Measurements from ENCODE around the gene FARP2. TPM values are rescaled to one million over a fixed set of nuclear protein-coding genes. Genes with fewer than 3 reads are reported as not detected.
"Not testable (repeated sequence)": the region's sequence is repeated elsewhere in the genome, so short reads cannot be mapped to it uniquely, and the experiment has no call there.

Gene FARP2
- total and polyA plus RNA-seq, 5 experiments from 2014 or later, result 3.4 to 22.9 (median 5.8) TPM

- Mint-ChIP-seq H3K4me1 (peaks cover 0 to 22% (median under 1%) of the 10 kb centered on the region in 4 donors), H3K27ac (no peak overlapping the region), H3K4me3 (no peak overlapping the region), H3K27me3 (no peaks in the 10 kb centered on the region), H3K9me3 (no peaks in the 10 kb centered on the region), H3K36me3 (peaks cover 0 to 11% (median 7%) of the 10 kb centered on the region in 3 donors)
- DNase-seq (no peak), ATAC-seq (no peak)
- POLR2A ChIA-PET, result interaction anchor here (0.6 kb wide), 1 partner anchor 32 kb away, joined by 3 read pairs; no protein-coding TSS in a partner anchor
Measured at GRCh38 chr2:241393524-241394196, 37.6 kb downstream of the FARP2 start.

- not testable (repeated sequence) for H3K27ac Mint-ChIP-seq
- H3K4me1 Mint-ChIP-seq, result peaks cover 0 to 12% (median 1%) of the 10 kb centered on the region in 4 donors
Measured at GRCh38 chr2:241396809-241397208, 40.7 kb downstream of the FARP2 start.

GRCh38 chr2:241399941-241400922, 44.1 kb downstream of the FARP2 start:
- Mint-ChIP-seq H3K27me3 (no peaks in the 10 kb centered on the region), H3K4me3 (no peak overlapping the region), H3K9me3 (no peaks in the 10 kb centered on the region), H3K4me1 (peaks cover 0 to 2% (median 0%) of the 10 kb centered on the region in 4 donors), H3K27ac (peak overlapping the region in 1 of 10 donors; percentile 10), H3K36me3 (peaks cover 0 to 9% (median 5%) of the 10 kb centered on the region in 3 donors)
- DNase-seq (no peak), ATAC-seq (no peak)
- POLR2A ChIA-PET, result no interaction called here

More at GRCh38 chr2:241396809-241397208, 40.7 kb downstream of the FARP2 start:
- DNase-seq, ATAC-seq, POLR2A ChIA-PET, H3K4me3 Mint-ChIP-seq, H3K9me3 Mint-ChIP-seq, H3K27me3 Mint-ChIP-seq: not testable (repeated sequence)
- peaks cover 0 to 11% (median 7%) of the 10 kb centered on the region in 3 donors for H3K36me3 Mint-ChIP-seq

GRCh38 chr2:241408849-241409248, 52.8 kb downstream of the FARP2 start:
- H3K36me3 Mint-ChIP-seq, result peaks cover 0 to 46% (median 22%) of the 10 kb centered on the region in 3 donors
- H3K27ac Mint-ChIP-seq, result no peak overlapping the region
- H3K9me3 Mint-ChIP-seq, result no peaks in the 10 kb centered on the region
- ATAC-seq (no peak), DNase-seq (no peak)
- H3K4me3 Mint-ChIP-seq, result no peak overlapping the region
- H3K27me3 Mint-ChIP-seq, result no peaks in the 10 kb centered on the region
- POLR2A ChIA-PET, result no interaction called here
- H3K4me1 Mint-ChIP-seq, result no peaks in the 10 kb centered on the region

GRCh38 chr2:241410739-241411176, 54.7 kb downstream of the FARP2 start:
- Mint-ChIP-seq H3K9me3 (no peaks in the 10 kb centered on the region), H3K27ac (no peak overlapping the region), H3K4me1 (peaks cover 0 to 4% (median 0%) of the 10 kb centered on the region in 4 donors), H3K36me3 (peaks cover 4 to 65% (median 36%) of the 10 kb centered on the region in 3 donors), H3K27me3 (no peaks in the 10 kb centered on the region), H3K4me3 (no peak overlapping the region)
- POLR2A ChIA-PET, result no interaction called here
- ATAC-seq (no peak), DNase-seq (no peak)

GRCh38 chr2:241412144-241412543, 56.1 kb downstream of the FARP2 start:
- Mint-ChIP-seq H3K27ac (no peak overlapping the region), H3K27me3 (no peaks in the 10 kb centered on the region), H3K9me3 (no peaks in the 10 kb centered on the region), H3K4me1 (peaks cover 0 to 4% (median 0%) of the 10 kb centered on the region in 4 donors), H3K4me3 (no peak overlapping the region), H3K36me3 (peaks cover 4 to 74% (median 43%) of the 10 kb centered on the region in 3 donors)
- ATAC-seq, result no peak
- POLR2A ChIA-PET, result no interaction called here
- no peak for DNase-seq

GRCh38 chr2:241413501-241413900, 57.4 kb downstream of the FARP2 start:
- DNase-seq, H3K4me3 Mint-ChIP-seq, H3K9me3 Mint-ChIP-seq, ATAC-seq, POLR2A ChIA-PET, H3K27ac Mint-ChIP-seq, H3K4me1 Mint-ChIP-seq, H3K27me3 Mint-ChIP-seq: not testable (repeated sequence)
- H3K36me3 Mint-ChIP-seq, result peaks cover 9 to 77% (median 54%) of the 10 kb centered on the region in 3 donors

- H3K27ac Mint-ChIP-seq, result no peak overlapping the region
- H3K27me3 Mint-ChIP-seq, result no peaks in the 10 kb centered on the region
Measured at GRCh38 chr2:241413929-241414580, 58.0 kb downstream of the FARP2 start.

GRCh38 chr2:241415196-241415595, 59.1 kb downstream of the FARP2 start:
- POLR2A ChIA-PET, result no interaction called here
- peaks cover 9 to 76% (median 63%) of the 10 kb centered on the region in 3 donors for H3K36me3 Mint-ChIP-seq
- DNase-seq (no peak), ATAC-seq (no peak)
- no peak overlapping the region for H3K27ac Mint-ChIP-seq
- H3K9me3 Mint-ChIP-seq, result no peaks in the 10 kb centered on the region
- H3K4me1 Mint-ChIP-seq, result peaks cover 0 to 4% (median 0%) of the 10 kb centered on the region in 4 donors
- no peak overlapping the region for H3K4me3 Mint-ChIP-seq
- H3K27me3 Mint-ChIP-seq, result no peaks in the 10 kb centered on the region

More at GRCh38 chr2:241413929-241414580, 58.0 kb downstream of the FARP2 start:
- ATAC-seq, result no peak
- POLR2A ChIA-PET, result no interaction called here
- no peak overlapping the region for H3K4me3 Mint-ChIP-seq
- H3K9me3 Mint-ChIP-seq, result no peaks in the 10 kb centered on the region
- no peak for DNase-seq
- peaks cover 9 to 78% (median 56%) of the 10 kb centered on the region in 3 donors for H3K36me3 Mint-ChIP-seq
- H3K4me1 Mint-ChIP-seq, result peaks cover 0 to 4% (median 0%) of the 10 kb centered on the region in 4 donors

GRCh38 chr2:241417626-241418025, 61.5 kb downstream of the FARP2 start:
- Mint-ChIP-seq H3K27ac (no peak overlapping the region), H3K36me3 (peaks cover 16 to 71% (median 70%) of the 10 kb centered on the region in 3 donors), H3K4me3 (no peak overlapping the region), H3K9me3 (peaks cover 1 to 11% (median 4%) of the 10 kb centered on the region in 9 donors), H3K4me1 (peaks cover 0 to 4% (median 0%) of the 10 kb centered on the region in 4 donors), H3K27me3 (peaks cover 0 to 2% (median 0%) of the 10 kb centered on the region in 5 donors)
- DNase-seq, result no peak
- no peak for ATAC-seq
- POLR2A ChIA-PET, result no interaction called here

GRCh38 chr2:241421330-241421729, 65.2 kb downstream of the FARP2 start:
- POLR2A ChIA-PET, result no interaction called here
- H3K4me1 Mint-ChIP-seq, result no peaks in the 10 kb centered on the region
- ATAC-seq (no peak), DNase-seq (no peak)
- peaks cover 0 to 3% (median 0%) of the 10 kb centered on the region in 5 donors for H3K27me3 Mint-ChIP-seq
- H3K4me3 Mint-ChIP-seq, result no peak overlapping the region
- no peak overlapping the region for H3K27ac Mint-ChIP-seq
- peaks cover 8 to 30% (median 28%) of the 10 kb centered on the region in 9 donors for H3K9me3 Mint-ChIP-seq
- H3K36me3 Mint-ChIP-seq, result peaks cover 35 to 70% (median 52%) of the 10 kb centered on the region in 3 donors

- H3K27ac Mint-ChIP-seq, H3K4me3 Mint-ChIP-seq, DNase-seq, ATAC-seq, POLR2A ChIA-PET, H3K4me1 Mint-ChIP-seq, H3K27me3 Mint-ChIP-seq: not testable (repeated sequence)
- peaks cover 8 to 32% (median 28%) of the 10 kb centered on the region in 9 donors for H3K9me3 Mint-ChIP-seq
- peaks cover 35 to 69% (median 47%) of the 10 kb centered on the region in 3 donors for H3K36me3 Mint-ChIP-seq
Measured at GRCh38 chr2:241421942-241422341, 65.9 kb downstream of the FARP2 start.
